HepG2 (cell line): ENCODE measurements around the gene MBTPS2. TPM values are rescaled to one million over a fixed set of nuclear protein-coding genes. Genes with fewer than 3 reads are reported as not detected.

Experiments
- ATAC-seq: fragments of 200-7000 bp; cut with Tn5 transposase; 3 replicates; pipeline ENCODE4 v1.9.1; 2020; ENCODE audit warnings: mild to moderate bottlenecking, moderate library complexity
- BruUV-seq: library from RNA; stranded (reverse); fragments of 400-500 nt; replicated peaks from 2 replicates; lab custom pipeline; 2021; lab: Mats Ljungman, UMichigan
- CTCF ChIA-PET: fragments of 300-600 bp; formaldehyde crosslinking; extraction: SDS; loops from one replicate; lab custom pipeline; 2021; ENCODE audit warnings: low total read pairs, inconsistent platforms, low intra/inter-chr PET ratio; lab: Yijun Ruan, JAX
- POLR2A ChIA-PET: fragments of 350-600 bp; sonication (Branson Sonifier 250); formaldehyde crosslinking; loops from one replicate; lab custom pipeline; 2020; ENCODE audit warnings: antibody characterized with exemption, inconsistent platforms; lab: Yijun Ruan, JAX
- DNase-seq: peaks from one replicate; pipeline ENCODE4 v3.0.0-alpha.2; 2015; ENCODE audit warnings: low spot score
- FAIRE-seq: peaks from 3 replicates; lab custom pipeline; 2011; peaks lifted over from hg19 to GRCh38; lab: Jason Lieb, UNC
- H2AFZ ChIP-seq: one replicate; pipeline ENCODE4 v1.6.1; 2011; ENCODE audit warnings: low read length, inconsistent platforms
- H3K27ac ChIP-seq: fragments of 300-600 bp; 3 replicates; pipeline ENCODE4 v1.8.0; 2011; ENCODE audit warnings: mixed run types, mild to moderate bottlenecking, mixed read lengths, low read length, inconsistent platforms; ENCODE audit not compliant: insufficient read depth; ENCODE audit errors: extremely low read length
- H3K27me3 ChIP-seq, 2 experiments: fragments of 200-600 bp in 1 of 2; 2 replicates in 1 of 2; 3 replicates in 1 of 2; pipeline versions ENCODE4 v1.6.0 to v1.8.0; 2011; ENCODE audit warnings: low read length in 2 of 2, mild to moderate bottlenecking in 2 of 2, moderate library complexity in 2 of 2, inconsistent platforms in 1 of 2; ENCODE audit not compliant: insufficient read depth in 2 of 2, control insufficient read depth in 1 of 2
- H3K36me3 ChIP-seq, 2 experiments: fragments of 200-600 bp in 1 of 2; replicated peaks in 1 of 2; 2 replicates in 1 of 2; 3 replicates in 1 of 2; pipeline versions ENCODE4 v1.5.1 to v1.8.0; 2011; ENCODE audit warnings: low read length in 2 of 2, inconsistent platforms in 1 of 2; ENCODE audit not compliant: insufficient read depth in 2 of 2, control insufficient read depth in 1 of 2
- H3K4me1 ChIP-seq: 2 replicates; pipeline ENCODE4 v1.5.1; 2012; ENCODE audit warnings: low read length, inconsistent platforms; ENCODE audit not compliant: insufficient read depth
- H3K4me2 ChIP-seq: 2 replicates; pipeline ENCODE4 v1.6.0; 2011; ENCODE audit warnings: low read depth, low read length, inconsistent platforms
- H3K4me3 ChIP-seq, 3 experiments: fragments of 200-600 bp in 1 of 3; sonication (generic), shearing (Covaris generic) in 1 of 3; replicated peaks in 1 of 3; 2 replicates each; pipeline ENCODE4 v1.5.1; 2011 to 2016; ENCODE audit warnings: low read length in 3 of 3, inconsistent platforms in 2 of 3, low read depth in 2 of 3, mild to moderate bottlenecking in 2 of 3, control low read depth in 1 of 3, mixed read lengths in 1 of 3; ENCODE audit not compliant: insufficient read depth in 1 of 3
- H3K79me2 ChIP-seq: one replicate; pipeline ENCODE4 v1.6.1; 2011; ENCODE audit warnings: low read length, inconsistent platforms; ENCODE audit not compliant: insufficient read depth
- H3K9ac ChIP-seq: 2 replicates; pipeline ENCODE4 v1.6.0; 2011; ENCODE audit warnings: mild to moderate bottlenecking, low read depth, low read length, inconsistent platforms; ENCODE audit not compliant: insufficient read depth
- H3K9me3 ChIP-seq: 2 replicates; pipeline ENCODE4 v1.5.1; 2012; ENCODE audit warnings: mild to moderate bottlenecking, low read length
- H4K20me1 ChIP-seq: 2 replicates; pipeline ENCODE4 v1.6.0; 2011; ENCODE audit warnings: inconsistent platforms, mild to moderate bottlenecking, low read length, moderate library complexity; ENCODE audit not compliant: insufficient read depth
- BRD4 ChIP-seq: sonication (generic); formaldehyde crosslinking; IDR thresholded peaks from 2 replicates; pipeline ENCODE4 v1.4.0; 2020; ENCODE audit warnings: missing genetic modification reagents
- CBFB ChIP-seq: sonication (generic); formaldehyde crosslinking; IDR thresholded peaks from 2 replicates; pipeline ENCODE4 v1.4.0; 2020; ENCODE audit warnings: missing genetic modification reagents
- CEBPB ChIP-seq: IDR thresholded peaks from 2 replicates; pipeline ENCODE4 v1.6.1; 2011; ENCODE audit warnings: low read depth, low read length, improper control_type of control experiment, borderline replicate concordance
- FOXA3 ChIP-seq: IDR thresholded peaks from 2 replicates; pipeline ENCODE4 v1.6.1; 2016; ENCODE audit warnings: missing genetic modification reagents, missing compliant biosample characterization
- FOXP1 ChIP-seq, 2 experiments: fragments of 450-650 bp in 1 of 2; IDR thresholded peaks; 2 replicates each; pipeline ENCODE4 v1.6.1; 2017 to 2018; ENCODE audit warnings: antibody characterized with exemption in 1 of 2
- HHEX ChIP-seq: IDR thresholded peaks from 2 replicates; pipeline ENCODE4 v1.6.1; 2016; ENCODE audit warnings: control low read depth
- KDM5B ChIP-seq: sonication (generic); formaldehyde crosslinking; IDR thresholded peaks from 2 replicates; pipeline ENCODE4 v1.4.0; 2020; ENCODE audit warnings: missing genetic modification reagents, mild to moderate bottlenecking, borderline replicate concordance
- MIER2 ChIP-seq: IDR thresholded peaks from 2 replicates; pipeline ENCODE4 v1.6.1; 2016; ENCODE audit warnings: missing biosample characterization, missing genetic modification reagents
- NFIC ChIP-seq: IDR thresholded peaks from 2 replicates; pipeline ENCODE4 v1.6.1; 2012; ENCODE audit warnings: mild to moderate bottlenecking, low read length, inconsistent platforms
- NR2F2 ChIP-seq: IDR thresholded peaks from 2 replicates; pipeline ENCODE4 v1.6.1; 2012; ENCODE audit warnings: low read depth, inconsistent platforms, borderline replicate concordance
- RBM22 ChIP-seq: fragments of 200-400 bp; formaldehyde crosslinking; optimal IDR thresholded peaks from 2 replicates; pipeline ENCODE3; 2017; ENCODE audit warnings: mild to moderate bottlenecking, low read length, moderate library complexity
- ZBTB8A ChIP-seq: sonication (generic); formaldehyde crosslinking; IDR thresholded peaks from 2 replicates; pipeline ENCODE4 v1.4.0; 2020; ENCODE audit warnings: mild to moderate bottlenecking, low read depth, missing genetic modification reagents, borderline replicate concordance
- ZKSCAN5 ChIP-seq: sonication (generic); formaldehyde crosslinking; IDR thresholded peaks from 2 replicates; pipeline ENCODE4 v1.5.1; 2020; ENCODE audit warnings: mild to moderate bottlenecking, missing genetic modification reagents
- ZMYM4 ChIP-seq: sonication (generic); formaldehyde crosslinking; IDR thresholded peaks from 2 replicates; pipeline ENCODE4 v1.8.1; 2023; ENCODE audit warnings: mild to moderate bottlenecking, missing genetic modification reagents
- ZNF205 ChIP-seq: IDR thresholded peaks from 2 replicates; pipeline ENCODE4 v1.6.1; 2018; ENCODE audit warnings: missing biosample characterization, missing genetic modification reagents
- ZNF839 ChIP-seq: sonication (generic); formaldehyde crosslinking; IDR thresholded peaks from 2 replicates; pipeline ENCODE4 v1.4.0; 2020; ENCODE audit warnings: missing genetic modification reagents, mild to moderate bottlenecking, borderline replicate concordance
- ZSCAN9 ChIP-seq: IDR thresholded peaks from 2 replicates; pipeline ENCODE4 v1.6.1; 2016; ENCODE audit warnings: borderline replicate concordance
- WGBS: methylation state at CpG from one replicate; pipeline ENCODE4 v1.1.6; 2017; ENCODE audit warnings: low lambda C conversion rate; 5-methylcytosine and 5-hydroxymethylcytosine counted together
- in situ Hi-C: cut with HindIII; loops from 2 replicates; pipeline ENCODE4 v1.10.0; 2017; ENCODE audit warnings: low pct_unique_long_range_greater_than_20kb; ENCODE audit not compliant: extremely low pct_ligation_motif_present
- intact Hi-C: fragments of 100-400 bp; cut with micrococcal nuclease; formaldehyde crosslinking; loops from one replicate; pipeline ENCODE4 v1.10.0; 2022; ENCODE audit not compliant: unreplicated experiment
- polyA plus RNA-seq, 8 experiments: library from polyadenylated mRNA; depleted of rRNA in 3 of 8; stranded (reverse) in 7 of 8; unstranded in 1 of 8; fragments of >200 nt; fragmentation: Illumina TruSeq in 4 of 8; extraction: Trizol in 4 of 8; gene quantifications; 2 replicates each; pipeline versions ENCODE4 v1.2.1 to v1.2.3, GENCODE V29; 2011 to 2016; ENCODE audit warnings: low read depth in 4 of 8, missing spikeins in 1 of 8, mixed read lengths in 1 of 8; ENCODE audit not compliant: insufficient read depth in 1 of 8
- total RNA-seq, 5 experiments: library from RNA; depleted of rRNA; stranded (reverse); fragments of >200 nt; fragmentation: Illumina TruSeq; extraction: Trizol; gene quantifications; 2 replicates each; pipeline ENCODE4 v1.2.3, GENCODE V29; 2016; ENCODE audit warnings: low read depth in 1 of 5
- TF ChIP-seq, protein P1 (sequence below): sonication (generic); formaldehyde crosslinking; IDR thresholded peaks from 2 replicates; pipeline ENCODE4 v1.4.0; 2020; ENCODE audit warnings: missing genetic modification reagents, borderline replicate concordance
- TF ChIP-seq, protein P2 (sequence below): sonication (generic); formaldehyde crosslinking; IDR thresholded peaks from 2 replicates; pipeline ENCODE4 v1.4.0; 2020; ENCODE audit warnings: missing genetic modification reagents
- TF ChIP-seq, protein P3 (sequence below): fragments of 450-650 bp; IDR thresholded peaks from 2 replicates; pipeline ENCODE4 v1.6.1; 2016
- TF ChIP-seq, protein P4 (sequence below): sonication (generic); formaldehyde crosslinking; IDR thresholded peaks from 2 replicates; pipeline ENCODE4 v1.8.0; 2022; ENCODE audit warnings: low read depth, missing genetic modification reagents

MBTPS2 gene
- total and polyA plus RNA-seq, 2 of the 13 experiments (the other 11 are each of a cell fraction or from before 2014, with no cell fraction given), result 5.7 to 14.4 TPM

DNA sequence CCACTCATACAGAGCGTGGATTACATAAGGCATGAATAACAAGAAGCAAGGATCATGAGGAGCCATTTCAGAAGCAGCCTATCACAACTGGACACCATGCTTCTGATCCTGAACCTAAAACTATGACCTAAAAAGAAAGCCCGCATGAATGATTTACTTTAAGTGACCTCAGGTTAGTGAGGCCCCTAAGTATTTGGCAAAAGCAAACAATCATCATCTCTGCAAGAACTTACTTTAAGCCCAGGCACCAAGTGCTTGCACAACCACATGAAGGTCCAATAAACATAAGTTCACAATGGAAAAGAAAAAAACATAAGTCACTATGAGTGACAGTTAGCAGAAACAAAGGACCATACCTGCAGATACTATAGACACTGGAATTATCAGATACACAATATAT, 7.9 kb upstream of the MBTPS2 start:
- H3K79me2 ChIP-seq, result no peaks in the 10 kb centered on the region
- peak; percentile 88 for DNase-seq
- peaks cover 19% of the 10 kb centered on the region for H3K4me1 ChIP-seq
- FAIRE-seq, result peak; percentile 60
- H3K36me3 ChIP-seq, result no peaks in the 10 kb centered on the region
- 0% methylated on average over 2 of the region's 2 CpGs for WGBS
- H4K20me1 ChIP-seq, result no peaks in the 10 kb centered on the region
- no TSS peak for BruUV-seq
- in situ Hi-C loops, result no loop called here
- no peak overlapping the region for H3K4me3 ChIP-seq
- H2AFZ ChIP-seq, result no peak overlapping the region
- H3K4me2 ChIP-seq, result peak overlapping the region; percentile 10
- no peak overlapping the region for H3K9ac ChIP-seq
- no peaks in the 10 kb centered on the region for H3K27me3 ChIP-seq
- peak; percentile 98 for ATAC-seq
- CTCF ChIA-PET, result no interaction called here
- peak overlapping the region; percentile 67 for H3K27ac ChIP-seq
- intact Hi-C loops, result loop anchor here (5.0 to 10.0 kb wide), 3 partner anchors 34 to 143 kb away; partner anchors contain the start of gene SMS
- H3K9me3 ChIP-seq, result no peaks in the 10 kb centered on the region
- POLR2A ChIA-PET, result interaction anchor here (1.0 kb wide), 1 partner anchor 61 kb away, joined by 3 read pairs; no protein-coding TSS in a partner anchor
- TF ChIP-seq, protein P1, sequence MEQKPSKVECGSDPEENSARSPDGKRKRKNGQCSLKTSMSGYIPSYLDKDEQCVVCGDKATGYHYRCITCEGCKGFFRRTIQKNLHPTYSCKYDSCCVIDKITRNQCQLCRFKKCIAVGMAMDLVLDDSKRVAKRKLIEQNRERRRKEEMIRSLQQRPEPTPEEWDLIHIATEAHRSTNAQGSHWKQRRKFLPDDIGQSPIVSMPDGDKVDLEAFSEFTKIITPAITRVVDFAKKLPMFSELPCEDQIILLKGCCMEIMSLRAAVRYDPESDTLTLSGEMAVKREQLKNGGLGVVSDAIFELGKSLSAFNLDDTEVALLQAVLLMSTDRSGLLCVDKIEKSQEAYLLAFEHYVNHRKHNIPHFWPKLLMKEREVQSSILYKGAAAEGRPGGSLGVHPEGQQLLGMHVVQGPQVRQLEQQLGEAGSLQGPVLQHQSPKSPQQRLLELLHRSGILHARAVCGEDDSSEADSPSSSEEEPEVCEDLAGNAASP (CRISPR knock-in tag), result peak; percentile 49; the same call in 1 of the 2 replicates
- no peak for TF ChIP-seq BRD4
- no peak for TF ChIP-seq ZKSCAN5 (CRISPR knock-in tag)
- peak; percentile 88 for TF ChIP-seq NR2F2
- no peak for TF ChIP-seq KDM5B (CRISPR knock-in tag)
- TF ChIP-seq ZSCAN9, result no peak
- peak; percentile 59; the same call in 1 of the 2 replicates for TF ChIP-seq ZMYM4 (CRISPR knock-in tag)
- 0 out of 2 replicates have a peak, but pooled peaks have one; percentile 33 for TF ChIP-seq NFIC
- peak; percentile 86 for TF ChIP-seq FOXA3 (CRISPR knock-in tag)
- 0 out of 2 replicates have a peak, but pooled peaks have one; percentile 23 for TF ChIP-seq CBFB (CRISPR knock-in tag)
- TF ChIP-seq, protein P2, sequence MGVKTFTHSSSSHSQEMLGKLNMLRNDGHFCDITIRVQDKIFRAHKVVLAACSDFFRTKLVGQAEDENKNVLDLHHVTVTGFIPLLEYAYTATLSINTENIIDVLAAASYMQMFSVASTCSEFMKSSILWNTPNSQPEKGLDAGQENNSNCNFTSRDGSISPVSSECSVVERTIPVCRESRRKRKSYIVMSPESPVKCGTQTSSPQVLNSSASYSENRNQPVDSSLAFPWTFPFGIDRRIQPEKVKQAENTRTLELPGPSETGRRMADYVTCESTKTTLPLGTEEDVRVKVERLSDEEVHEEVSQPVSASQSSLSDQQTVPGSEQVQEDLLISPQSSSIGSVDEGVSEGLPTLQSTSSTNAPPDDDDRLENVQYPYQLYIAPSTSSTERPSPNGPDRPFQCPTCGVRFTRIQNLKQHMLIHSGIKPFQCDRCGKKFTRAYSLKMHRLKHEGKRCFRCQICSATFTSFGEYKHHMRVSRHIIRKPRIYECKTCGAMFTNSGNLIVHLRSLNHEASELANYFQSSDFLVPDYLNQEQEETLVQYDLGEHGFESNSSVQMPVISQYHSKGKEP (CRISPR knock-in tag), result no peak
- no peak for TF ChIP-seq RBM22
- TF ChIP-seq, protein P3, sequence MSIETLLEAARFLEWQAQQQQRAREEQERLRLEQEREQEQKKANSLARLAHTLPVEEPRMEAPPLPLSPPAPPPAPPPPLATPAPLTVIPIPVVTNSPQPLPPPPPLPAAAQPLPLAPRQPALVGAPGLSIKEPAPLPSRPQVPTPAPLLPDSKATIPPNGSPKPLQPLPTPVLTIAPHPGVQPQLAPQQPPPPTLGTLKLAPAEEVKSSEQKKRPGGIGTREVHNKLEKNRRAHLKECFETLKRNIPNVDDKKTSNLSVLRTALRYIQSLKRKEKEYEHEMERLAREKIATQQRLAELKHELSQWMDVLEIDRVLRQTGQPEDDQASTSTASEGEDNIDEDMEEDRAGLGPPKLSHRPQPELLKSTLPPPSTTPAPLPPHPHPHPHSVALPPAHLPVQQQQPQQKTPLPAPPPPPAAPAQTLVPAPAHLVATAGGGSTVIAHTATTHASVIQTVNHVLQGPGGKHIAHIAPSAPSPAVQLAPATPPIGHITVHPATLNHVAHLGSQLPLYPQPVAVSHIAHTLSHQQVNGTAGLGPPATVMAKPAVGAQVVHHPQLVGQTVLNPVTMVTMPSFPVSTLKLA, result no peak
- TF ChIP-seq ZNF205 (CRISPR knock-in tag), result 0 out of 2 replicates have a peak, but pooled peaks have one; percentile 25
- TF ChIP-seq, protein P4, sequence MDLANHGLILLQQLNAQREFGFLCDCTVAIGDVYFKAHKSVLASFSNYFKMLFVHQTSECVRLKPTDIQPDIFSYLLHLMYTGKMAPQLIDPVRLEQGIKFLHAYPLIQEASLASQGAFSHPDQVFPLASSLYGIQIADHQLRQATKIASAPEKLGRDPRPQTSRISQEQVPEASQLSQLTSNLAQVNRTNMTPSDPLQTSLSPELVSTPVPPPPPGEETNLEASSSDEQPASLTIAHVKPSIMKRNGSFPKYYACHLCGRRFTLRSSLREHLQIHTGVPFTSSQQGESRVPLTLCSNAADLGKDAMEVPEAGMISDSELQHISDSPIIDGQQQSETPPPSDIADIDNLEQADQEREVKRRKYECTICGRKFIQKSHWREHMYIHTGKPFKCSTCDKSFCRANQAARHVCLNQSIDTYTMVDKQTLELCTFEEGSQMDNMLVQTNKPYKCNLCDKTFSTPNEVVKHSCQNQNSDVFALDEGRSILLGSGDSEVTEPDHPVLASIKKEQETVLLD (CRISPR knock-in tag), result no peak
- TF ChIP-seq MIER2 (CRISPR knock-in tag), result no peak
- TF ChIP-seq CEBPB, result peak; percentile 83
- TF ChIP-seq ZNF839 (CRISPR knock-in tag), result no peak
- TF ChIP-seq FOXP1 (IDR thresholded peaks at IDR 0.05), result no peak
- TF ChIP-seq FOXP1 (CRISPR knock-in tag; IDR thresholded peaks at IDR 0.05), result peak; percentile 79
- peak; percentile 74 for TF ChIP-seq HHEX (CRISPR knock-in tag)
- no peak for TF ChIP-seq ZBTB8A (CRISPR knock-in tag)
